GM20431 (cell line): ENCODE measurements around the gene KRTAP10-1.
"Not testable (repeated sequence)": the region's sequence is repeated elsewhere in the genome, so short reads cannot be mapped to it uniquely, and the experiment has no call there.

ENCODE experiments used
- in situ Hi-C: fragments of 300-500 bp; cut with MseI, MboI; formaldehyde crosslinking; loops from one replicate; pipeline ENCODE4 v1.15.0; 2020; ENCODE audit warnings: low sequenced_read_pairs; ENCODE audit not compliant: unreplicated experiment

The KRTAP10-1 gene

GRCh38 chr21:44550807-44551206 lies 10.8 kb upstream of the KRTAP10-1 start:
- in situ Hi-C loops = no loop called here

- in situ Hi-C loops = not testable (repeated sequence)
These were observed 10.3 kb upstream of the KRTAP10-1 start for GRCh38 chr21:44550285-44550684.

GRCh38 chr21:44549525-44550211 lies 9.7 kb upstream of the KRTAP10-1 start:
- in situ Hi-C loops = no loop called here

GRCh38 chr21:44548922-44549321 lies 8.9 kb upstream of the KRTAP10-1 start:
- in situ Hi-C loops = no loop called here

GRCh38 chr21:44548381-44548780 lies 8.4 kb upstream of the KRTAP10-1 start:
- in situ Hi-C loops = no loop called here

- in situ Hi-C loops = no loop called here
These were observed 7.8 kb upstream of the KRTAP10-1 start for GRCh38 chr21:44547656-44548331.

GRCh38 chr21:44544566-44544965 lies 4.6 kb upstream of the KRTAP10-1 start:
- in situ Hi-C loops = no loop called here

- in situ Hi-C loops = no loop called here
These were observed 2.7 kb upstream of the KRTAP10-1 start for GRCh38 chr21:44542716-44543115.

GRCh38 chr21:44540741-44541288 lies 820 bp upstream of the KRTAP10-1 start:
- in situ Hi-C loops = no loop called here

- in situ Hi-C loops = no loop called here
These were observed 949 bp downstream of the KRTAP10-1 start for GRCh38 chr21:44539046-44539445.

- in situ Hi-C loops = no loop called here
These were observed 1.8 kb downstream of the KRTAP10-1 start for GRCh38 chr21:44537930-44538911.

GRCh38 chr21:44535963-44536362 lies 4.0 kb downstream of the KRTAP10-1 start:
- in situ Hi-C loops = no loop called here

- in situ Hi-C loops = no loop called here
These were observed 5.3 kb downstream of the KRTAP10-1 start for GRCh38 chr21:44534688-44535087.

GRCh38 chr21:44533891-44534627 lies 5.9 kb downstream of the KRTAP10-1 start:
- in situ Hi-C loops = no loop called here

GRCh38 chr21:44533121-44533890 lies 6.7 kb downstream of the KRTAP10-1 start:
- in situ Hi-C loops = no loop called here

- in situ Hi-C loops = no loop called here
These were observed 7.3 kb downstream of the KRTAP10-1 start for GRCh38 chr21:44532712-44533111.

GRCh38 chr21:44531606-44532564 lies 8.1 kb downstream of the KRTAP10-1 start:
- in situ Hi-C loops = no loop called here
